ENCODE results near the gene PNMA6E.

PNMA6E gene

GRCh38 chrX:153352858-153353257 is 48.3 kb downstream of the PNMA6E start:
- no peak for DNase-seq (ENCODE audit: low read depth in 2 of 2)

GRCh38 chrX:153351981-153352380 is 49.2 kb downstream of the PNMA6E start:
- no peak for DNase-seq (ENCODE audit: low read depth in 2 of 2)

- DNase-seq (ENCODE audit: low read depth in 2 of 2) = no peak
Observed at GRCh38 chrX:153349952-153350351, 51.2 kb downstream of the PNMA6E start.

- DNase-seq (ENCODE audit: low read depth in 2 of 2) = no peak
Observed at GRCh38 chrX:153348421-153348820, 52.7 kb downstream of the PNMA6E start.

- DNase-seq (ENCODE audit: low read depth in 2 of 2) = no peak
Observed at GRCh38 chrX:153347530-153347929, 53.6 kb downstream of the PNMA6E start.
